HG02852 (cell line): ENCODE results near the gene PANX3.

ENCODE experiments used
- ATAC-seq: cut with Tn5 transposase; IDR thresholded peaks from one replicate; pipeline ENCODE4 v1.9.1; 2021; ENCODE audit warnings: mild to moderate bottlenecking, moderate library complexity; ENCODE audit not compliant: unreplicated experiment

The PANX3 gene

GRCh38 chr11:124612567-124613246 lies 1.5 kb downstream of the PANX3 start:
- ATAC-seq = no peak

DNA sequence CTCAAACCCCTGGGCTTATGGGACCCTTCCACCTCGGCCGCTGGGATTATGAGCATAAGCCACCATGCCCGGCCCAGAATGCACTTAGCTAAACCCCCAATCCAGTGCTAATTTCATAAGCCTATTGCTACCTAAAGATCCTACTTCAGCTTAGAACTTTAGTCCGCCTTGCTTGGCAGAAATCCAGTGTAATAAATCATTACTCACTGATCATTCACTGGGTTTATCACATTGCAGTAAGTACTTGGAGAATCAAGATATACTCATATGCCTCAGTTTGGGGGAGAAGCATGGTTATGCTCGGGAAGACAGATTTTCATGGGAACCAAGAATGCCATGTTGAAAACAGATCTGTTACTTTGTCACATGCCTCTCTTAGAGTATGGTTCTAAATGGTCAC lies 7.6 kb downstream of the PANX3 start:
- ATAC-seq = no peak

DNA sequence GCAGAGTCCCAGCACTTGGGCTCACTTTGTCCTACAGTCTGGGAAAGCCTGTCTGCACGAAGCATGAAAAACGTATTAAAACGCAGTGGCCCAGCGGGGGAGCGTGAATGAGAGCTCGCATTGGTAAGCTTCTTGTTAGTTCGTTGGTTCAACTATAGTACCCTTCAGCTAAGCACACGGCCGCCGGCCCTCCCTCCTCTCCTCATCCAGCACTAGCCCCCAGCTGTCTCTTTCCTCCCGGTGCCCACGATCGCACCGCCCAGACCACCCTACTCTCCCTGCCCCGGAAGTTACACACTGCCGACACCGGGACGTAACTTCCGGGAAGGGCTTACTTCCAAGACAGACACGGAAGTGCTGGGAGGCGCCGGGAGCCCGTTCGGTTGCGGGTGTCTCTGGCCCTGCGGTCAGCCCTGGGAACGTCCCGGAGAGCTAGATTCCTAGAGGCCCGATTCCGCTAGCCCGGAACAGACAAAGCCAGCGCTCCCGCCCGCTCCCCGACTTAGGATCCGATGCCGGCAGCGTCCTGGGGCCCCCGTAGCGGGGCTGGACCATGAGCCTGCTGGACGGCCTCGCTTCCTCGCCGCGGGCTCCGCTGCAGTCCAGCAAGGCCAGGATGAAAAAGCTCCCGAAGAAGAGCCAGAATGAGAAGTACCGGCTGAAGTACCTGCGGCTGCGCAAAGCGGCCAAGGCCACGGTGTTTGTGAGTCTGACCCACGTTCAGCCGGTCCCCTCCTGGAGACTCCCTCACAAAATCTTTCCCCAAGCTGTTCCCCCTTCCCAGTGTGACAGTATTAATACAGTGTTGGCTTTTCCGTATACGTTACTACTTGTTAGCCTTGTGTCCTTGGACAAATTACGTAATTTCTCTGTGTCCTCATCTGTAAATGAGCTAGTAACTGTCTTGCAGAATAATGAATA lies 11.6 kb downstream of the PANX3 start, which contains the start of gene TBRG1:
Gene TBRG1, plus strand, starts transcription at position 334 of the 921 bp plus-strand sequence. Its CDS starts 220 bp downstream, at position 554.
- ATAC-seq = peak; percentile 98

DNA sequence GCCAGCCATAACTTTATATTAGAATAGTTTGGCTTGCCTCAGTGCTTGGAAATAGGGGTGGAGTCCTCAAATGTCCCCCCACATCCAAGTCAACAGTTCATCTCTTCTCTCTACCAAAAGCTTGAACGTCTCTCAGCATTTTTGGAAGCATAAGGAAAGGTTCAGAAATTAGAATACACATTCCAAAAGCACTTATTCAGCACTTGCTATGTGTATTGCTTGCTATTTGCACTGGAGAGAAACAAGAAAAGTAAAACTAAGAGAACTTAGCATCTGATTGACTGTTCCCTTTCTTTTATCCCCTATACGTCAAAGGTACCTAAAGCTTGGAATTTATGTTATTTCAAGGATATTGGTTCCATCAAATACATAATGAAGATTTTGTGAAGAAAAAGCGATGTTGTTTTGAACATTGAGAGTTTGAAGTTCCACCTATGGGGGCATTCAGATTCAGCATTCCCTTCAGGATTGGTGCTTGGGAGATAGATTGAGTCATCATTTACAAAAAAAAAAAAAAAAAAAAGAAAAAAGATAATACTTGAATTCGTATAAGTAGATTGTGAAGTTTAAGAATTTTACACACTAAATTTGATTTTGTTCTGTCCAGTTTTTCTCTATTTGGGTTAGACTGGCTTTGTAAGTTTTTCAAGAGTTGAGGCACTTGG lies 12.8 kb downstream of the PANX3 start:
- ATAC-seq = no peak

GRCh38 chr11:124625504-124626168 lies 14.4 kb downstream of the PANX3 start:
- ATAC-seq = no peak

GRCh38 chr11:124627546-124627945 lies 16.3 kb downstream of the PANX3 start:
- ATAC-seq = no peak

DNA sequence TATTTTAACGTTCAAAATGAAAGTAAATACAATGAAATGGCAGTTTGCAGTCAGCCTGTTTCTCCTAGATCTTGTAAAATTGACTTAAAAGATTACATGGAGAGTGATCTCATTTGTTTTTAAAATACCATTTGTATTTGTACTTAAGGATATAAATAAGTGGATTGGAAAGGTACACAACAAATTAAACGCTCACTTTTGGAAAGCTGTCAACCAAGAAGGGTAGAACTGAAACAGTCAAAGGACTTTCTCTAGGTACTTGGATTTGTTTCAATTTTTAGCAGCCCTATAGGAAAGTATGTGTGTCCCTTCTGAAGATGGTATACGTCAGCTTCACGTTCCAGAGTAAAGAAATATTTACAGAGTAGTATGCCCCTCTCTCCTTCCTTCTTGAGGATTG lies 18.7 kb downstream of the PANX3 start:
- ATAC-seq = no peak

DNA sequence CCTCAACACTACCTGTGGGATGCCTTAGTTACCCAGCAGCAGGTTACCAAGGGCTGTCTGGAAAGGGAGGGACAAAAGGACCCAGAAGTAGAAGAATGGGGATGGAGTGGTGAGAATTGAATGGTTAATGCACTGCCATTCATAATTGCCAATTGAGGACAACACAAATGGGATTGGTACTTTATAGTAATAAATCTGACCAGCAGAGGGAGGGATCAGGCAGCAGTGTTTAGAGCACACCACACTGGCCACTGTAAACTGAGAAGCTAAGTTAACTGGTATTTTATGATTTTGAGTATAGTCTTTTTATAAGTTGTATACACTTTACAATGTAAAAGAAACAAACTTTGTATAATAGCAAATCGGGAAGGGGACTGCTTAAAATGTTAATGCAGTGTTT lies 22.1 kb downstream of the PANX3 start:
- no peak for ATAC-seq

DNA sequence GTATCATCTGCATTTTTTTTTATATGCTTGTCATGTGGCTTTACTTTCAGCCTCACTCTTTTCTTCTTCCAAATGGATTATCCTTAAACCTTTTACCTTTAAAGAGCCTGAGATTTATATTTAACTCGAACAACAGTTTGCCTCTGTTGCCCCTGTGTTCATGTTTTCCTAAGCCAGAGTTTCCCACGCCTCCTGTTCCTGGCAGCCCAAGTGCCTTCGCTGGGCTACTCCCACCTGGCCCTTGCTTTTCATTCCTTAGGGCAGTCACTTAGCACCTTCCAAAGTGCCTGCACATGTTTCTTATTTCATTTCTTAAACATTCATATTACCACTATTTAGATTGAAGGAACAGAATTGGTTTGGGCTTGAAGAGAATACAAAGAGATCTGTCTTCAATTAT lies 24.7 kb downstream of the PANX3 start:
- no peak for ATAC-seq

GRCh38 chr11:124638500-124638899 lies 27.3 kb downstream of the PANX3 start:
- ATAC-seq = no peak

- ATAC-seq = no peak
Measured at GRCh38 chr11:124639186-124639585, 28.0 kb downstream of the PANX3 start.

DNA sequence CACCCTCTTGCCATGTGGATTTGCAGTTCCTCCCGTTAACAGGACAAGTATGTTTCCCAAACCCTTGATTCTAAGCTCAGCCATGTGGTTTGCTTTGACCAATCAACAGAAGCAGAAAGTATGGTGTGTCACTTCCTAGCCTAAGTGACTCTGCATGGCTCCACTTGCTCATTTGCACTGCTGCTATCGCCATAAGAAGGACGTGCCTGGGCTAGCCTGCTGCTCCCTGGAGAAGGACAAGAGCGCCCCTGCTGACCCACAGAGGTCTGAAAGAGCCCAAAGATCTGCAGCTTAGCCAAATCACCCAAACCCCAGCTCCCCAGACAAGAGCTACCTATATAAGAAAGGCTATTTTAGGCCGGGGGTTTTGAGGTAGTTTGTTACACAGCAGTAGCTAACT lies 29.4 kb downstream of the PANX3 start:
- no peak for ATAC-seq

DNA sequence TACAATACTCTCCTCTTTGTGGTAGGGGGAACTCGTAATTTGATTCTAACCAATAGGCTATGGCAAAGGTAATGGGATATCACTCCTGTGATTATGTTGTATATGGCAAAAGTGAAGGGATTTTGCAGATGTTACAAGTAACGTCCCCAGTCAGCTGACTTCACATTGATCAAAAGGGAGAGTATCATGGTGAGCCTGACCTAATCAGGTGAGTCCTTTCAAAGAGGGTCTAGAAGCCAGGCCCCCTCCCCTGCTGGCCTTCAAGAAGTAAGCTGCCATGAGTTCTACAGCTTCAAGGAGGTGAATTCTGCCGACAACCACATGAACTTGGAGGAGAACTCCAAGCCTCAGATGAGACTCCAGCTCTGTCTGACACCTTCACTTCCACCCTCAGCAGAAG lies 31.4 kb downstream of the PANX3 start:
- no peak for ATAC-seq

DNA sequence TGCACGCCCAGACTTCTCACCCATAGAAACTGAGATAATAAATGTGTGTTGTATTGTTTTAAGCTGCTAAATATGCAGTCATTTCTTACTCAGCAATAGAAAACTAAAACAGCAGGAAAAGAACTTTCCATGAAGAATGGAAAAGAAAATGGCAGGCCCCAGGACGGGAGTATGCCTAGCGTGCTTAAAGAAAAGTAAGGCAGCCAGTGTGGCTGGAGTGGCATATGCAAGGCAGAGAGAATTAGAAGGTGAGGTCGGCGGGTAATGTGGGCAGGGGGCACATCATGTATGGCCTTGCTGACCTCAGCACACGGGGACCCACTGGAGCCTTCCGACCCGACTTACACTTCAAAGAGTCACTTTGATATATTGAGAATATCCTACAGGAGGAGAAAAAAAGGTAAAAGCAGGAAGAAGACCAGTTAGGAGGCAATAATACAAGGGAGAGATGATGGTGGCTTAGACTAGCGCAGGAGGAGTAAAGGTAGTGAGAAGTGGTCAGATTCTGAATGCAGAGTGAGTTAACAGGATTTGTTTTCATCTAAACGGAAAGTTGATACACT lies 31.9 kb downstream of the PANX3 start:
- no peak for ATAC-seq

DNA sequence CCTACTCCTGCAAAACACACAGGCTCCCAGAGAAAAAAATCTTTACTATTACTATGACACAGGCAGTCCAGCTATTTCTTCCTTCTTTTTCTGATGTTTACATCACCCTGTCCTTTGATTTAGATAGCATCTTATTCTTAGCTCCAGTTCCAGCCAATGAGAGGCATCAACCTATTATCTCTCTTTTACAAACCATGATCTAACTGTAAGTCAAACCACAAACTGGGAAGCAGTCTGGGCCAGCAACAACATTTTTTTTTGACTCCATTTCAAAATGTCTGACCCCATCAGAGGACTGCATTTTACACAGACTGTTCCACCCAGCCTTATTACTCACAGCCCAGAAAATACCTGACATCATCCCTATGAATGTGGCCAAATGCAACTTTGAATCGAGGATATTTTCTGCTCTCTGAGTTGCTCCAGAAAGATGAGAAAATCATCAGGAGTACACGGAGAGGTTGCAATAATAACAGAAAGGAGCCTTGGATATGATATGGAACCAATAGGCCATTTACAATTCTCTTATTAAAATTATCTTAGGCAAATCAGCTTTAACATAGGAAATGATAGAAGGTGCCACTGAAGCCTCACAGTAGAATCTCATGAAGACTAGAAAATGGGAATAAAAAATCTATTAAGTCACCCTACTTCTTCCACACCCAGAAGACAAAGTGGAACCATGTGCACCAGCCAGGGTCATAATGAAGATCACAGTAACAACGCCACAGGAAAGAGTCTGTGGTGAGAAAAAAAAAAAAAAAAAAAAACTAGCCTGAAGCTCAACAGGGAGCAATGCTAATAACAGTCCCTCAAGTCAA lies 32.6 kb downstream of the PANX3 start:
- no peak for ATAC-seq

GRCh38 chr11:124644426-124645280 lies 33.4 kb downstream of the PANX3 start:
- ATAC-seq = peak; percentile 53

GRCh38 chr11:124646148-124646547 lies 34.9 kb downstream of the PANX3 start:
- ATAC-seq = no peak

DNA sequence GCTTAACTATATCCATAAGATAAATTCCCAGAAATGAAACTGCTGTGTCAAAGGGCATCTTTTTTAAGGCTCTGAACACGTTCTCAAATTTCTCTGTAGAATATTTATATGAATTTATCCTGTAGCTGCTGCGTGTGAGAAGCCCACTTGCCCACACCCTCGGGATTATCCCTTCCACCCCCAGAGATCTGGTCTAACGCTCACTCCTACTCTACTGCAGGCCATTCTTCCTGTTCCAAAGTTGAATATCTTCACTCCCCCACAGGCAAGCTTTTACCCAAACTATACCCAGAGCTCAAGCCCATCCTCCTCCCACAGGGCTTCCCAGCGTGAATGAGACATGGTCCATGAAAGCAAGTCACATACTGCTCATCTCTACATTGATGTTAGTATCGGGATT lies 37.4 kb downstream of the PANX3 start:
- ATAC-seq = no peak
